Gastrocnemius medialis (tissue), 4 donors: ENCODE data around the gene ATF6.

ENCODE experiments used
- POLR2A ChIP-seq, 2 donors: fragments of 450-650 bp; IDR thresholded peaks; one replicate each; pipeline ENCODE4 v1.6.1; 2017; ENCODE audit warnings: antibody characterized with exemption in 2 of 2, mild to moderate bottlenecking in 2 of 2, moderate library complexity in 2 of 2
- TF ChIP-seq, protein P1 (sequence below), 5 experiments: fragments of 450-650 bp in 3 of 5; fragments of 200-600 bp in 2 of 5; sonication (generic) in 2 of 5; IDR thresholded peaks in 4 of 5; conservative IDR thresholded peaks in 1 of 5; 1 replicate in 4 of 5; 2 replicates in 1 of 5; pipeline ENCODE4 v1.5.1; 2016 to 2019; ENCODE audit warnings: antibody characterized with exemption in 5 of 5, mild to moderate bottlenecking in 3 of 5, moderate library complexity in 3 of 5

DNA sequence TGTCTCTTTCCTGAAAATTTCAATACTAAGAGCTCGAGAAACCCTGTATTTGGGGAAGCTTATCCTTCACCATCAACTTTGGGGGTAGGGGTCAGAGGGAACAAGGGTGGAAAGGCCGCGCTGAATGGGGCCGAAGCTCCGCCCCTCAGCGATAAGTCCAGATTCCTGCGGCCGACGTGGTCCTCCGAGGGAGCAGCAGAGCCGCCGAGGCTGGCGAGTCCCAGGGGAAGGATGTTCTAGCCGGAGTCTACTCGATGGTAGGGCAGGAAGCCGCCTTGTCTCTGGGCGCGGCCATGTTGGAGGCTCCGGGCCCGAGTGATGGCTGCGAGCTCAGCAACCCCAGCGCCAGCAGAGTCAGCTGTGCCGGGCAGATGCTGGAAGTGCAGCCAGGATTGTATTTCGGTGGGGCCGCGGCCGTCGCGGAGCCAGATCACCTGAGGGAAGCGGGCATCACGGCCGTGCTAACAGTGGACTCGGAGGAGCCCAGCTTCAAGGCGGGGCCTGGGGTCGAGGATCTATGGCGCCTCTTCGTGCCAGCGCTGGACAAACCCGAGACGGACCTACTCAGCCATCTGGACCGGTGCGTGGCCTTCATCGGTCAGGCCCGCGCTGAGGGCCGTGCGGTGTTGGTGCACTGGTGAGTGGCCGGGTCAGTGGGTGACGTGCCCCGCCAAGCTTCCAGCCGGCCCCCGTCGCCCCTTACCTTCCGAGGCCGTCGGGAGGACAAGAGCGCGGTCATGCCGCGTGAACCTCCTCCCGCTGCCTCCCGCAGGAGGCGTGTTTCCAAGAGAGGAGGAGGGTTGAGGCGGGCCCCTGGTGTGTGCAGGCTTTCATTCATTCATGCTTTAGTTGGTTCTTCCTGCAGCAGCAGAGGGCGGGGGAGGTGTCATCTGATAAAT lies 16.4 kb upstream of the ATF6 start, which contains the start of gene DUSP12:
- TF ChIP-seq, protein P1, sequence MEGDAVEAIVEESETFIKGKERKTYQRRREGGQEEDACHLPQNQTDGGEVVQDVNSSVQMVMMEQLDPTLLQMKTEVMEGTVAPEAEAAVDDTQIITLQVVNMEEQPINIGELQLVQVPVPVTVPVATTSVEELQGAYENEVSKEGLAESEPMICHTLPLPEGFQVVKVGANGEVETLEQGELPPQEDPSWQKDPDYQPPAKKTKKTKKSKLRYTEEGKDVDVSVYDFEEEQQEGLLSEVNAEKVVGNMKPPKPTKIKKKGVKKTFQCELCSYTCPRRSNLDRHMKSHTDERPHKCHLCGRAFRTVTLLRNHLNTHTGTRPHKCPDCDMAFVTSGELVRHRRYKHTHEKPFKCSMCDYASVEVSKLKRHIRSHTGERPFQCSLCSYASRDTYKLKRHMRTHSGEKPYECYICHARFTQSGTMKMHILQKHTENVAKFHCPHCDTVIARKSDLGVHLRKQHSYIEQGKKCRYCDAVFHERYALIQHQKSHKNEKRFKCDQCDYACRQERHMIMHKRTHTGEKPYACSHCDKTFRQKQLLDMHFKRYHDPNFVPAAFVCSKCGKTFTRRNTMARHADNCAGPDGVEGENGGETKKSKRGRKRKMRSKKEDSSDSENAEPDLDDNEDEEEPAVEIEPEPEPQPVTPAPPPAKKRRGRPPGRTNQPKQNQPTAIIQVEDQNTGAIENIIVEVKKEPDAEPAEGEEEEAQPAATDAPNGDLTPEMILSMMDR (IDR thresholded peaks at IDR 0.05 in 4 of 5, conservative IDR thresholded peaks at IDR 0.05 in 1 of 5) = no peak
- TF ChIP-seq POLR2A (IDR thresholded peaks at IDR 0.05) = peak in 1 of 2 donors; percentile 16
